IPS-NIHi7 (cell line): ENCODE data around the gene WNT9A.
"Not testable (repeated sequence)": the region's sequence is repeated elsewhere in the genome, so short reads cannot be mapped to it uniquely, and the experiment has no call there.

ENCODE experiments used
- DNase-seq: peaks from one replicate; pipeline ENCODE4 v3.0.0; 2012; ENCODE audit warnings: mixed read lengths; ENCODE audit errors: extremely low spot score

Gene WNT9A

DNA sequence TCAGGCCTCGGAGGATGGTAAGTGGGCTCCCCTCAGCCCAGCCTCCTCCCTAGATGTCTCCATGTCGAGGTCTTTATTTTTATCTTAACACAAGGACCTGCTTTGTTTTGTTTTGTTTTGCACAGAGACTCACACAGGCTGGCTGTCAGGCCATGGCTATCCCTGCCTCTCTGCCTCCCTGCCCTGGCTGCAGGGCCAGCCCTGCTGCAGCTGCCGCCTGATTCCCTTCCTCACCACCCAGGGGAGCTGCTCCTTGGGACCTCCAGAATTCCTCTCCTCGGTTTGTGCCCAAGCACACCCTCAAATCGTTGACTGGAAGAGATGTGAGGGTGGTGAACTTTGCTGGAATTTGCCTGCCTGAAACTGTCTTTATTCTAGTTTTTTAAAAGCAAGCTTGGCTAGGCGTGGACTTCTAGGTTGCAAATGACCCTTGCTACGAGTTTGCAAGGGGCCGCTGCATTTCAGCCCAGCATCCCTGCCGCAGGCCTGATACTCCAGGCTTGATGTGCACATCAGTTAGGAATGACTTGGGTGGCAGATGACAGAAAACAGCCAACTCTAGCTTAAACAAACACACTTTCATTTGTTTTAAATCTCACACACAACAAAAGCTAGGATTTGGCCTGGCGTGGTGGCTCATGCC is 37.1 kb downstream of the WNT9A start:
- DNase-seq: no peak

DNA sequence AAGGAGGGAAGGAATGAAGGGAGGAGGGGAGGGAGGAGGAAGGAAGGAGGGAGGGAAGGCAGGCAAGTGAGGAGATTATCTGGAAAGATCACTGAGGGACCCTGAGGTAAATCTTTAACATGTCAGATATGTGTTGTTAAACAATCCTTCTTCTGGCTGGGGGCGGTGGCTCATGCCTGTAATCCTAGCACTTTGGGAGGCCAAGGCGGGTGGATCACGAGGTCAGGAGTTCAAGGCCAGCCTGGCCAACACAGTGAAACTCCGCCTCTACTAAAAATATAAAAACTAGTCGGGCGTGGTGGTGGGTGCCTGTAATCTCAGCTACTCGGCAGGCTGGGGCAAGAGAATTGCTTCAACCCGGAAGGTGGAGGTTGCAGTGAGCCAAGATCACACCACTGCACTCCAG is 37.8 kb downstream of the WNT9A start:
- not testable (repeated sequence) for DNase-seq

DNA sequence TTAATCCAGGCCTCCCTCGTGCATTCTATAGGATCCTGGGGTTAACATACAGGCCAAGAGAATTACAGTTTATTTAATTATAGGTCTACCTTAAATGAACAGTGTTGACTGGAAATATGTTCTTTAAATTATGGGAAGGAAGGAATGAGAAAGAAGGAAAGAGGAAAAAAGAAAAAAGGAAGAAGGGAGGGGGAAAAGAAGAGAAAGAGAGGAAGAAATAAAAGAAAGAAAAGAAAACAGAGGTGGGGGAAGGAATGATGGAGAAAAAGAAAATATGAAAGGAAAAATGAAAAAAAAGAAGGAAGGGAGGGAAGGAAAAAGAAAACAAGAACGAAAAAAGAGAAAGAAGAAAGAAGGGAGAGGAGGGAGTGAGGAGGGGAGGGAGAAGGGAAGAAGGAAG is 38.5 kb downstream of the WNT9A start:
- DNase-seq: no peak

DNA sequence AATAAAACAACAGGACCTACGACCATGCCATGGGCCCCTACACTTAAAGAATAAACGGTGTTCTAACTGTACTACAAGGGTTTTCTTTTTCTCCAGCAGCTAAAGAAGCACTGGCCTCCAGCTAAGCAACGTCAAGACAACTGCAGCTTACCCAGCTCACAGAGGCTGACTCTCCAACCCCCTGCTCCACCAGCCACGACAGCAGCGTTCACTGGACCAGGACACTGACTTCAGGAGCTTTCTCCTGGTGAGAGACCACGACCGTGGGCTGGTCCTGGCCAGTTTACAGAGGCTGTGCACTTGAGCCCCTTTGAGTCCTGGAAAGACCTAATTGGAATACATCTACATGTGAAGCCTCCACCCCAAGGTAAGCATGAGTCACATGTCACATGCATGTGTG is 39.4 kb downstream of the WNT9A start:
- no peak for DNase-seq

DNA sequence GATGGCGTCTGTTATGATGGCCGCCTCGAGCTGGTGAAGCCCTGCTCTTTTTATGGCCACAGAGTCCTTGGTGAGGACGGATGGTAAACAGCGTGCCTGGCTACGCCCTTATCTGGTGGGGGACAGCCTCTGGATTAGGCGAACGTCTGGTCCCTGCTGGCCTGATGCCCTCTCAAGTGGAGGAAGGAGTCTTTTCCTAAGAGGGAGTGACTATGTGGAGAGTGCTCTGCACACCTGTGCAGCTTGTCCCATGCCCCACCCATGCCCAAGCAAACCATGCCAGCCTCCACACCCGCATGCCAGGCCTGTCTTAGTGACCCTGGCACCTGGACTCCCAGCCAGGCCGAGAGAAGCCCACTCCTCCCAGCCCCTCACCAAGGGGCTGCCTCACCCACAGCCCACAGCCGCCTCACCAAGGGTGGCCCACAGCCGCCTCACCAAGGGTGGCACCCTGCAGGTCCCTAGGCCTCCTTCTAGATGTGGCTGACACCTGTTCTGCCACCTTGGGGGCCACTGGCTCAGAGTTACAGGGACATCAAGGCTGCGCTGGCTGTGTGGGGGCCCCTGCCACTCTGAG is 40.2 kb downstream of the WNT9A start:
- DNase-seq: no peak

DNA sequence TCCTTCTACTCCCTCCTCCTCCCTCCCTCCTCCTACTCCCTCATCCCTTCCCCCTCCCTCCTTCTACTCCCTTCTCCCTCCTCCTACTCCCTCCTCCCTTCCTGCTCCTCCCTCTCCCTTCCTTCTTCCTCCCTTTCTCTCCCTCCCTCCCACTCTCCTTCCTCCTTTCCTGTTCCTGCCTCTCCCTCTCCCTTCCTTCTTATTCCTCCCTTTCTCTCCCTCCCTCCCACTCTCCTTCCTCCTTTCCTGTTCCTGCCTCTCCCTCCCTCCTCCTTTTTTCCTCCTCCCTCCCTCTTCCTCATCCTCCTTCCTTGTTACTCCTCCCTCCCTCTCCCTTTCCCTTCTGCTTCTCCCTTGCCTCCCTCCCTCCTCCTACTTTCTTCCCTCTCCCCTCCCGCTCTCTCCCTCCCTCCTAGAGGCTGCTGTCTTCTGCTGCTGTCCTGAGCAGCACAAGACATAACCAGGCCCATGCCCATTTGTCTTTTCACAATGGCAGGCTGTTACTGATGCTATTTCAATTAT is 41.1 kb downstream of the WNT9A start:
- no peak for DNase-seq

DNA sequence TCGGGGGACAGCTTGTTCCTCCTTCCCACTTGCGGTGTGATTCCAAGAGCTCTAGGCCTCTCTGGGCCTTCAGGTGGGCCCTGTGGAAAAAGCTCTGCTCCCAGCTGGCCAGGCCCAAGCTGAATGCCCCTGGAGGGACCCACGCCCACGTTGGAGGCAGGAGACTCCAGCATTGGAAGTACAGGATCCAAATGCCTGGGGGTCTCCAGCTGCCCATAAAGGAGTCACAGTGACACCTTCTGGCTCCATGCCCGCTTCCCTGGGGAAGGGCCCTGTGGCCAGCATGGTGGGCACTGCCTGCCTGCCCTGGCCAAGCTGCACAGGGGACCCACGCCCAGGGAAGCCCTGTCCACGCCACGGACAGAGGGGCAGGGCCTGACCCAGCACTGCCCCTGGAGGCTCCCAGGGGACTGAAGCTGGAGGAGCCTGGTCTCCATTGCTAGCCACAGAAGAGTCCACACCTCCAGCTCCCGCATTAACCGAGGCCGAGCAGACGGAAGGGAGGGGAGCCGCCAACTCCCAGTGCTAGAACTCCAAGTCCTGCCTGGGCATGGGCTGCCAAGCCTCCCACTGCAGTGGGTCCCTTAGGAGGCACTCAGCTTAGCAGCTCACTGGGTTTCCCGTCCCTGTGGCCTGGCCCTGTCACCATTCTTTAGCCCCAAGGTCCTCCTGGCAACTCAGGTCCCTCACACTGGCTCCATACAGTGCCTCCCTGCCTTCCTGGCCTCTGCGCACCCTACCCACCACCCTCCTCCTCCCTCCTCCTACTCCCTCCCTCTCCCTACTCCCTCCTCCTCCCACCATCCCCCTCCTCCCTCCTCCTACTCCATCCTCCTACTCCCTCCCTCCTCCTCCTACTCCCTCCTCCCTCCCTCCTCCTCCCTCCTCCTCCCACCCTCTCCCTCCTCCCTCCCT is 41.9 kb downstream of the WNT9A start:
- no peak for DNase-seq

DNA sequence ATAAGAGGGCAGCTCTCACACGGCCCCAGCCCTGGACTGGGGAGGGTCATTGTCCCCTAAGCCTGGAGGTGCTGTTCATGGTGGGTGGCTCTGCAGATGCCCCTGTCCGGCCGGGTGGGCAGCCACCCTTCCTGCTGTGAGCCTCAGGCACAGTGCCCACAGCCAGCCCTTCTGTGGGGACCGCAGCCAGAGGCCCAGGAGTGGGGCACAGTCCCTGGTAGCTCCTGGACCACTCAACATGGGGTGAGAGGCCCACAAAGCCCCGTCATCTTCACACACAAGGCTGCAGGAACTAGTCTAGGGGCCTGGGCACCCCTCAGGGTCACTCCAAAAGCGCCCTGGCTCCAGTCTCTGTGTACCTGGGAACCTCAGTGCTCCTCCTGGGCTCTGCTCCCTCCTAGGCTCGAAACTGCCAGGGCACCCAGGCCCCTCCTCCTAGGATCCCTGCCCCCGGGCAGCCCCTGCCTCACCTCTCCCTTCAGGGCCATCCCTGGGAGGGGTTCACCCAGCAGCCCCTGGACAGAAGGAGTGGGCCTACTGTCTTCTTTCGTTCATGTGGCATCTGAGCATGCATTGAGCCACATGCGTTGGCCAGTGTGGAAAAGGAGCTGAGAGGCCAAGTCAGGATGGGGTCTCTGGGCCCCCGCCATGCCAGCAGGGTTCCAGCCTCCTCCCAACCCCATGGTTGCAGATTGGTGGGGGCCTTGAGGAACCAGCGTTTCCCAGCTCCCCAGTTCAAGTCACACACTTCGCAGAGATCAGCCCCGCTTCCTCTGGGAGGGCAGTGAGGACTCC is 43.0 kb downstream of the WNT9A start:
- DNase-seq: no peak

DNA sequence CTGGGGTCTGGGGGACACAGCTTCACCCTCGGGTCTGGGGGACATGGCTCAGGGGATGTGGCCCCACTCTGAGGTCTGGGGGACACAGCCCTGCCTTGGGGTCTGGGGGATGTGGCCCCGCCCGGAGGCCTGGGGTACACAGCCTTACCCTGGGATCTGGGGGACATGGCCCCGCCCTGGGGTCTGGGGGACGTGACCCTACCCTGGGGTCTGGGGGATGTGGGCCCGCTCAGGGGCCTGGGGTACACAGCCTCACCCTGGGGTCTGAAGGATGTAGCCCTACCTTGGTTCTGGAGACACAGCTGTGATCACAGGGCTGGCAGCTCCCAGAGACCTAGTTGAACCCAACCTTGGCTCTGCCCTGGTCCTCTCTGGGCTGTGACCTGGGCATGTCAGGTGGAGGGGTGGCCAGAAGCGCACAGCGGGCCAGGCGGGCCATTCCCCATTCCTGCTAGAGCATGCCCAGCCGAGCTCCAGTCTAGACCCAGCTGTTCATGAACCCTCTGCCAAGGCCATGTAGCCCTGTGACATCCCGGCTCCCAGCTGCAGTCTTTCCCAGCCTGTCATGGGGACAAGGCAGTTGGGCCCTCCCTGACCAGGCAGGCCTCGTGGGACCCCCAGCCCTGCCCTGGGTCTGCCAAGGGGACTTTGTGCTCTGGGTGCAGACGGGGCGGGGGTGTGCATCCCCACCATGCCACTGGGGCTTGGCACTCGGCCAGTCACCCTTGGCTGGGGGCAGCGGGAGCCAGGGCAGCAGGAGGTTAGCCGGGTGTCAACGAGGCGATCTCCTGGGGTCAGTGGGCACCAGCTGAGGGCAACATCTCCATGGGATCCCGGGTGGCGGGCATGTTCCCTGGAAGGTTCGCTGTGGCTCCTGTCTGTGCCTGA is 43.9 kb downstream of the WNT9A start:
- DNase-seq: no peak

DNA sequence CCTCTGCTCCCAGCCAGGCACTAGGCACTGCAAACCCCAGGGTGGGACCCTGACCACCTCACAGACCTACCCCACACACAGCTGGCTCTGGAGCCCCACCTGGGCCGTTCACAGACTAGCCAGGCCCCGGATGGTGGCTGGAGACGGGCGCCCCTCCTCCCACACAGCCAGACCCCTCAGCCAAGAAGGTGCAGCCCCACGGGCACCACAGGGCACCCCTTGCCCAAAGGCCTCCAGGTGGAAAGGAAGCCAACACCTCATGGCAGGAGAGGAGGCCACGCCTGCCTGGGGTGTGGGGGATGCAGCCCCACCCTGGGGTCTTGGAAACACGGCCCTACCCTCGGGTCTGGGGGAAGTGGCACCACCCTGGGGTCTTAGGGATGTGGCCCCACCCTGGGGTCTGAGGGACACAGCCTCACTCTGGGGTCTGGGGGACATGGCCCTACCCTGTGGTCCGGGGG is 44.6 kb downstream of the WNT9A start:
- DNase-seq: no peak

DNA sequence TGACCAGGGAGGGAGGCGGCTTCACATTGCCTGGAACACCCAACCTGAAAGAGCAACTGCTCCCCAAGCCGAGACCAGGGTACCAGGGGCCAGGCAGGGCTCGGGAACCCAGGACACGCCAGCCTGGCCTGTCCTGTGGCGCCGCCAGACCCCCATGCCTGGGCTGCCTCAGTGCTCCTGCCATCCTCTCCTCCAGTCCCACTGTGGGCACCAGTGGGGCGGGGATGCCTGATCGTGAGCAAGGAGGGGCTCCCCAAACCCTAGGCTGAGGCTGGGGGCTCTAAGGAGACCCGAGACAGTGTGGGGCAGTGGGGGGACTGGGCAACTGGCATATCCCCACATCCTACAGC is 45.1 kb downstream of the WNT9A start:
- no peak for DNase-seq

DNA sequence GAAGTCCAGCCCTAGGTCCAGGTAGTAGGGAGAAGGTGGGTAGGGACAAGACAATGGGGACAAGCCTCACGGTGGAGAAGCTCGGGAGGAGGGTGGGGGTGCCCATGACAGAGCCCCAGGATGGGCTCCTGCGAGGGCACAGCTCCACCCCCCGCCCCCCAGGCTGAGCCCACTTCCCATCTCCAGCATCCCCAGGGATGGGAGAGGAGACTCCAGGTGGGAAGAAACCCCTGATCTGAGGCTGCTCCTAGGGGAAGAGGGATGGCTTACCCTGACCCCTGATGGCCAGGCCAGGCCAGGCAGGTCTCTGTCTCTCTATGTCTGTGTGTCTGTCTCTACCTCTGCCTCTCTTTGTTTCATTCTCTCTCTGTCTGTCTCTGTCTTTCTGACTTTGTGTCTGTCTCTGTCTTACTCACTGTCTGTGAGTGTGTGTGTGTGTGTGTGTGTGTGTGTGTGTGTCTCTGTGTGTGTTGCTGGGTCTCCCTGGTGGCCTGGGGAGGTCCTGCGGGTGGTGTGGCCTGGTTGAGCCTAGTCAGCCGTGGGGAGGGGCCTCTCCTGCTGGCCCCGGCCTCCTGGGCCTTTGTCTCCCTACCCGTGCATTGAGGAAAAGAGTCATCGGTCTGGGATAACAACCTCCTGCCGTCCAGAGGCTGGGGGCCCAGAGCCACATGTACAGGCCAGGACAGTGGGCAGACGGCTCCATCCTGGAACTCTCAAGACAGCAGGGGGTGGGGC is 45.7 kb downstream of the WNT9A start:
- DNase-seq: peak; percentile 67

DNA sequence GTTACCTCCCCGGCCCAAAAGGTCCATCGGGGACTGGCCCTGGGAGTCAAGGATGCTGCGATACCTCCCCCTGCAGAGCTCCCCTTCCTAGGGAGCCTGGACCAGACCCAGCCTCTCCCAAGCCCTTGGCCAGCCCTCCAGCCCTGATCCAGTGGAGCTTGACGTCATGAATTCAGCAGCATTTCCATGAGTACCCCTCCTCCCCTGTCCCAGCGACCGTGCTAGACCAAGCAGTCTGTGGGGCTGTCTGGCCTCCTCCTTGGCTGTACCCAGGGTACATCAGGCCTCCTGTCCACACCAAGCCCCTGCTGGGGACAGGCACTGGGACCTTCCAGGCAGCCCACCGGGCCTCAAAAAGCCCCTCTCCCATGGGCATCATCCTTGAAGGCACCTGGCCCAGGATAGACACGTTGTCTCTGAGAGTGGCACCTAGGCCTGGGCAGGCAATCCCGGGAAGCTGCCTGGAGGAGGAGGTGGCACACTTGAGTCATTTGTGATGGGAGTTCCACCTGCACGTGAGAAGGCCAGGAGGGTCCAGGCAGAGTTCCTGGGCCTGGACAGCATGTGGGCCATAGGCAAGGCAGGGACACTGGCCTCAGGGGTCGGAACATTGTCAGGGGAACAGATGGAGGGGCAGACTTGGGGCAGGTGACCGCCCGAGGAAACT is 46.4 kb downstream of the WNT9A start:
- DNase-seq: no peak

DNA sequence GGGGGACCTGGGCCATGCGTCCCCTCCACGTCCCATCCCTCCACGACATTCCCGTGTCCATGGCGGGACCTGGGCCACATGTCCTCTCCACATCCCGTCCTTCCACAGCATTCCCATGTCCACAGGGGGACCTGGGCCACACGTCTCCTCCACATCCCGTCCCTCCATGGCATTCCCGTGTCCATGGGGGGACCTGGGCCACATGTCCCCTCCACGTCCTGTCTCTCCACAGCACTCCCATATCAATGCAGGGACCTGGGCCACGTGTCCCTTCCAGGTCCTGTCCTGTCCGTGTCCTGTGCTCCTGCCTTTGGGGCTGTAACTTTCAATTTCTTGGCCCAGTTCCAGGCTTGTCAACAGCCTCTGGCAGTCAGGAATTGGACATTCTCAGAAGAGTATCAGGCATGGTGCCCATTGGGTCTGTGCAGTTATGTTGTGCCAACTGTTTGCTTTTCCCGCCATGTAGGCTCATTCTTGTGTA is 47.1 kb downstream of the WNT9A start:
- DNase-seq: no peak

DNA sequence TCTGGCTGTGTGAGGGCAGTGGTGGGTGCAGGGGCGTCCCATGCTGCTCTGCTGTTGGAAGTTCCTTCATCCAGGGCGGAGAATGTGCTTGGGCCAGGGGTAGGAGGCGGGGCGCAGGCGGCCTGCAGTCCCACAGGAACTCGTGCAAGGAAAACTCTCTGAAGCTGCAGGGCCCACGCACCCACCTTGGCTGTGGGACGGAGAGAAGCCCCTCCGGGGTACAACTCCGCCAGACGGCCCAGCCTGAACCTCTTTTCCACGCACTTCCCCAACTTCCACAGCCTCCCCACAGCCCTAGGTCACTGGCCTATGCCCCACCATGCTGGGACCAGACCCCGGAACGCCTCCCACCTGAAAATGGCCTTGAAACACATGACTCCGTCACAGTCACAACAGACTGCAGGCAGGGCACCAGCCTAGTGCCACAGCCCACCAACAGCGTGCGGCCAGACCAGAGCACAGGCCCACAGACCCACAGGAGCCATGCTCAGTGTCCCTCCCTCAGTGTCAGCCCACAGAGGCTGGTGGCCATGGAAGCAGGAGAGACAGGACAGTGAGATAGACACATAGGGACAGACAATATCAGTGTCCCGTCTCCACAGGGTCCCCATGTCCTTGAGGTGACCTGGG is 47.8 kb downstream of the WNT9A start:
- no peak for DNase-seq

DNA sequence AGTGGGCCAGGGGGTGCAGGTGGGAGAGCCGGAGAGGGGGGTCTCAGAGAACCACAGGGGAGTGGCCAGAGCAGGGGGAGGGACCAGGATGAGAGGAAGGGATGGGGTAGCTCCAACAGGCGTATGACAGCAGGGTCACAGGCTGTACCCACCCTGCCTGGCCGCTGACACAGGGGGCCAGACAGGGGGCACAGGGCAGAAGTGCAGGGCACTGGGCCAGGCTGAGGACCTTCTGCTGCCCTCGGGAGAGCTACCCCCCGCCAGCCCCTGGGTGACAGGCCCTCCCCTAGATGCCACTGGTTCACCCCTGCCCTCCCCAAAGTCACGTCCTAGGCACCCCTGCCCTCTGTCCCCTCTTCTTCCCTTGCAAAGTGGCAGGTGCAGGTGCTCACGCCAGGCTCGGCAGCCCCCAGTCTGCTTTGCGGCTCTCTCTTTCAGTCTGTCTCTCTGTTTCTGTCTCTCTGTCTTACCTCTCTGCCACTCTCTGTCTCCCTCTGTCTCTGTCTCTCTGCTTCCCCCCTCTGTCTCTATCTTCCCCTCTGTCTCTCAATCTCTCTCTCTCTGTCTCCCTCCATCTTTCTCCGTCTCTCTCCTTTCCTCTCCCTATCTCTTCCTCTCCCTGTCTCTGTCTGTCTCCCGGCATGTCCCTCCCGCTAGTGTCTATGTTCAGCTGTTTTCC is 48.5 kb downstream of the WNT9A start:
- no peak for DNase-seq

DNA sequence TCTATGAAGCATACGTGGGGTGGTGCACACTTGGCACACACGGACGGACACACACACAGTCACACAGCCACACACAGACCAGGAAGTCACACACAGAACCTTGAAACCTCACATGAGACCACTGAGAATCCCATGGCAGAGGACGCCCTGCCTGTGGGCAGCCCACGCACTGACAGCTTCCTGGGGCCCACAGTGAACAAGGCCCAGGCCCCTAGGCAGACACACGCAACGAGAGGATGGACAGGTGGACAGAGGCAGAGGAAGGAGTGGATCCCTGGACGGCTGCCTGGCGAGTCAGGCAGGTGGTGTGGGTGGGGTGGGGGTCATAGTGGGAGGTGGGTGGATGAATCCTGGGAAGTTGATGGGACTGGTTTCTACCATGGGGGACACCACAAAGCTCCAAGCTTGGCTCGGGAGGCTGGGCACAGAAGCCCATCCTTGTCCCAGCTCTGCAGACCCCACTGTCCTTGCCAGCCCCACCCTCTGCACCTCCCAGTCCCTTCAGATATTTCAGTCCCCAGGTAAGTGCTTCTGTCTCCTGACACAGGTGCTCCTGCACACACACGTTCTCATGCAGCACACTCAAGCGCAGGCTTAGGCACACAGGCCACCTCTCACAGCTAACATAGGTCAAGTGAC is 49.1 kb downstream of the WNT9A start:
- no peak for DNase-seq
